Measurements from ENCODE around the gene BNC2.

- no peak for TF ChIP-seq USF1 (IDR thresholded peaks at IDR 0.05)
- TF ChIP-seq EGR1 (IDR thresholded peaks at IDR 0.05) = no peak
- no peak for TF ChIP-seq ZBTB7A (IDR thresholded peaks at IDR 0.05; ENCODE audit: low read depth)
- TF ChIP-seq MAX (IDR thresholded peaks at IDR 0.05) = no peak
- no peak for TF ChIP-seq YY1 (IDR thresholded peaks at IDR 0.05; ENCODE audit: low read depth)
- no peak for TF ChIP-seq FOXM1 (IDR thresholded peaks at IDR 0.05; ENCODE audit: borderline replicate concordance, low read depth)
- no peak for TF ChIP-seq REST (IDR thresholded peaks at IDR 0.05; ENCODE audit: low read depth)
- no peak for TF ChIP-seq CREB1 (IDR thresholded peaks at IDR 0.05; ENCODE audit: low read depth)
- no peak for TF ChIP-seq CEBPB (IDR thresholded peaks at IDR 0.05)
- no peak for TF ChIP-seq EP300 (IDR thresholded peaks at IDR 0.05; ENCODE audit: borderline replicate concordance)
- no peak for TF ChIP-seq RAD21 (IDR thresholded peaks at IDR 0.05; ENCODE audit: low read depth)
- TF ChIP-seq TEAD4 (IDR thresholded peaks at IDR 0.05) = no peak
Measured at GRCh38 chr9:16530669-16531642, 339.5 kb downstream of the BNC2 start.

Data from Ishikawa (cell line).